GM18858 (cell line): ENCODE results near the gene RALB.
"Not testable (repeated sequence)": the region's sequence is repeated elsewhere in the genome, so short reads cannot be mapped to it uniquely, and the experiment has no call there.

ENCODE experiments used
- ATAC-seq: cut with Tn5 transposase; IDR thresholded peaks from one replicate; pipeline ENCODE4 v1.9.1; 2021; ENCODE audit not compliant: unreplicated experiment

The RALB gene

GRCh38 chr2:120224735-120225548 is 27.7 kb upstream of the RALB start:
- no peak for ATAC-seq

- ATAC-seq = no peak
These were observed 27.0 kb upstream of the RALB start for GRCh38 chr2:120225549-120226065.

GRCh38 chr2:120226316-120226715 is 26.3 kb upstream of the RALB start:
- ATAC-seq = no peak

- no peak for ATAC-seq
These were observed 25.3 kb upstream of the RALB start for GRCh38 chr2:120227111-120227991.

GRCh38 chr2:120228503-120228902 is 24.1 kb upstream of the RALB start:
- no peak for ATAC-seq

- ATAC-seq = no peak
These were observed 23.3 kb upstream of the RALB start for GRCh38 chr2:120229341-120229740.

GRCh38 chr2:120230515-120231471 is 21.9 kb upstream of the RALB start:
- ATAC-seq = no peak

- peak; percentile 5 for ATAC-seq
These were observed 21.1 kb upstream of the RALB start for GRCh38 chr2:120231564-120231973.

- ATAC-seq = peak; percentile 91
These were observed 20.5 kb upstream of the RALB start for GRCh38 chr2:120231974-120232635.

GRCh38 chr2:120233292-120233691 is 19.4 kb upstream of the RALB start:
- no peak for ATAC-seq

- not testable (repeated sequence) for ATAC-seq
These were observed 17.5 kb upstream of the RALB start for GRCh38 chr2:120235158-120235557.

- ATAC-seq = no peak
These were observed 17.0 kb upstream of the RALB start for GRCh38 chr2:120235681-120236080.

- no peak for ATAC-seq
These were observed 16.3 kb upstream of the RALB start for GRCh38 chr2:120236316-120236715.

- no peak for ATAC-seq
These were observed 15.9 kb upstream of the RALB start for GRCh38 chr2:120236791-120237190.

- no peak for ATAC-seq
These were observed 15.2 kb upstream of the RALB start for GRCh38 chr2:120237491-120237902.

- no peak for ATAC-seq
These were observed 13.7 kb upstream of the RALB start for GRCh38 chr2:120238728-120239487.

- ATAC-seq = no peak
These were observed 13.0 kb upstream of the RALB start for GRCh38 chr2:120239488-120240287.

GRCh38 chr2:120240901-120241429 is 11.7 kb upstream of the RALB start:
- no peak for ATAC-seq
